Sigmoid colon (tissue), 3 donors: ENCODE measurements around the gene ZNF549.

ENCODE experiments used
- POLR2A ChIP-seq, 2 donors: fragments of 450-650 bp; IDR thresholded peaks; one replicate each; pipeline ENCODE4 v1.6.1; 2016; ENCODE audit warnings: antibody characterized with exemption in 2 of 2, mild to moderate bottlenecking in 2 of 2, moderate library complexity in 2 of 2
- TF ChIP-seq, protein P1 (sequence below), 4 experiments: fragments of 450-650 bp in 3 of 4; fragments of 200-600 bp in 1 of 4; IDR thresholded peaks; one replicate each; pipeline ENCODE4 v1.5.1; 2016 to 2019; ENCODE audit warnings: antibody characterized with exemption in 4 of 4, mild to moderate bottlenecking in 3 of 4, moderate library complexity in 2 of 4

GRCh38 chr19:57559404-57560025 lies 32.4 kb downstream of the ZNF549 start, which contains the start of gene ZNF550:
- peak; percentile 34 to 35 for TF ChIP-seq POLR2A (IDR thresholded peaks at IDR 0.05)
- TF ChIP-seq, protein P1, sequence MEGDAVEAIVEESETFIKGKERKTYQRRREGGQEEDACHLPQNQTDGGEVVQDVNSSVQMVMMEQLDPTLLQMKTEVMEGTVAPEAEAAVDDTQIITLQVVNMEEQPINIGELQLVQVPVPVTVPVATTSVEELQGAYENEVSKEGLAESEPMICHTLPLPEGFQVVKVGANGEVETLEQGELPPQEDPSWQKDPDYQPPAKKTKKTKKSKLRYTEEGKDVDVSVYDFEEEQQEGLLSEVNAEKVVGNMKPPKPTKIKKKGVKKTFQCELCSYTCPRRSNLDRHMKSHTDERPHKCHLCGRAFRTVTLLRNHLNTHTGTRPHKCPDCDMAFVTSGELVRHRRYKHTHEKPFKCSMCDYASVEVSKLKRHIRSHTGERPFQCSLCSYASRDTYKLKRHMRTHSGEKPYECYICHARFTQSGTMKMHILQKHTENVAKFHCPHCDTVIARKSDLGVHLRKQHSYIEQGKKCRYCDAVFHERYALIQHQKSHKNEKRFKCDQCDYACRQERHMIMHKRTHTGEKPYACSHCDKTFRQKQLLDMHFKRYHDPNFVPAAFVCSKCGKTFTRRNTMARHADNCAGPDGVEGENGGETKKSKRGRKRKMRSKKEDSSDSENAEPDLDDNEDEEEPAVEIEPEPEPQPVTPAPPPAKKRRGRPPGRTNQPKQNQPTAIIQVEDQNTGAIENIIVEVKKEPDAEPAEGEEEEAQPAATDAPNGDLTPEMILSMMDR (IDR thresholded peaks at IDR 0.05), result no peak
